Glomerular visceral epithelial cell (primary cell): ENCODE results near the gene CNTN4.

Experiments
- DNase-seq: peaks from one replicate; pipeline ENCODE4 v3.0.0-alpha.2; 2016; ENCODE audit errors: extremely low spot score

CNTN4 gene

GRCh38 chr3:2589336-2589969, 490.8 kb downstream of the CNTN4 start:
- no peak for DNase-seq

GRCh38 chr3:2595486-2595885, 496.8 kb downstream of the CNTN4 start:
- DNase-seq, result no peak

GRCh38 chr3:2597615-2598014, 498.9 kb downstream of the CNTN4 start:
- DNase-seq, result no peak

GRCh38 chr3:2599471-2599870, 500.8 kb downstream of the CNTN4 start:
- DNase-seq, result no peak

- no peak for DNase-seq
Observed at GRCh38 chr3:2603692-2604289, 505.1 kb downstream of the CNTN4 start.

- DNase-seq, result no peak
Observed at GRCh38 chr3:2614578-2614977, 515.9 kb downstream of the CNTN4 start.

GRCh38 chr3:2615080-2615479, 516.4 kb downstream of the CNTN4 start:
- DNase-seq, result no peak

GRCh38 chr3:2623436-2623835, 524.8 kb downstream of the CNTN4 start:
- DNase-seq, result no peak

- DNase-seq, result no peak
Observed at GRCh38 chr3:2628117-2628516, 529.5 kb downstream of the CNTN4 start.

GRCh38 chr3:2635511-2635910, 536.8 kb downstream of the CNTN4 start:
- DNase-seq, result no peak

GRCh38 chr3:2643606-2644005, 544.9 kb downstream of the CNTN4 start:
- DNase-seq, result no peak

GRCh38 chr3:2645001-2645400, 546.3 kb downstream of the CNTN4 start:
- no peak for DNase-seq

GRCh38 chr3:2650746-2651145, 552.1 kb downstream of the CNTN4 start:
- no peak for DNase-seq

GRCh38 chr3:2652386-2652785, 553.7 kb downstream of the CNTN4 start:
- DNase-seq, result no peak

- DNase-seq, result no peak
Observed at GRCh38 chr3:2653706-2654105, 555.0 kb downstream of the CNTN4 start.

GRCh38 chr3:2655229-2655701, 556.6 kb downstream of the CNTN4 start:
- no peak for DNase-seq

- no peak for DNase-seq
Observed at GRCh38 chr3:2656806-2657777, 558.4 kb downstream of the CNTN4 start.

- no peak for DNase-seq
Observed at GRCh38 chr3:2657971-2658370, 559.3 kb downstream of the CNTN4 start.

GRCh38 chr3:2659896-2660295, 561.2 kb downstream of the CNTN4 start:
- no peak for DNase-seq

GRCh38 chr3:2661078-2661477, 562.4 kb downstream of the CNTN4 start:
- DNase-seq, result no peak

GRCh38 chr3:2677501-2677900, 578.8 kb downstream of the CNTN4 start:
- DNase-seq, result no peak

GRCh38 chr3:2680236-2680635, 581.6 kb downstream of the CNTN4 start:
- DNase-seq, result no peak

- no peak for DNase-seq
Observed at GRCh38 chr3:2684046-2684445, 585.4 kb downstream of the CNTN4 start.
